HG03064 (cell line): ENCODE results near the gene COL24A1.
"Not testable (repeated sequence)": the region's sequence is repeated elsewhere in the genome, so short reads cannot be mapped to it uniquely, and the experiment has no call there.

Experiments
- ATAC-seq: cut with Tn5 transposase; IDR thresholded peaks from one replicate; pipeline ENCODE4 v1.9.1; 2021; ENCODE audit warnings: low read depth; ENCODE audit not compliant: unreplicated experiment

COL24A1 gene

GRCh38 chr1:86154571-86155050, 2.0 kb downstream of the COL24A1 start:
- ATAC-seq, result no peak

GRCh38 chr1:86153836-86154235, 2.7 kb downstream of the COL24A1 start:
- ATAC-seq, result no peak

GRCh38 chr1:86152887-86153286, 3.7 kb downstream of the COL24A1 start:
- ATAC-seq, result no peak

- no peak for ATAC-seq
Observed at GRCh38 chr1:86151427-86151826, 5.1 kb downstream of the COL24A1 start.

- no peak for ATAC-seq
Observed at GRCh38 chr1:86150553-86151055, 6.0 kb downstream of the COL24A1 start.

GRCh38 chr1:86149591-86149990, 7.0 kb downstream of the COL24A1 start:
- ATAC-seq, result no peak

- no peak for ATAC-seq
Observed at GRCh38 chr1:86147755-86148154, 8.8 kb downstream of the COL24A1 start.

GRCh38 chr1:86146566-86146965, 10.0 kb downstream of the COL24A1 start:
- ATAC-seq, result no peak

GRCh38 chr1:86140281-86140880, 16.2 kb downstream of the COL24A1 start:
- ATAC-seq, result no peak

- no peak for ATAC-seq
Observed at GRCh38 chr1:86138746-86139145, 17.8 kb downstream of the COL24A1 start.

GRCh38 chr1:86137436-86137835, 19.1 kb downstream of the COL24A1 start:
- no peak for ATAC-seq

GRCh38 chr1:86119214-86119764, 37.3 kb downstream of the COL24A1 start:
- no peak for ATAC-seq

- ATAC-seq, result no peak
Observed at GRCh38 chr1:86114816-86115400, 41.7 kb downstream of the COL24A1 start.

- ATAC-seq, result no peak
Observed at GRCh38 chr1:86114236-86114635, 42.3 kb downstream of the COL24A1 start.

GRCh38 chr1:86111590-86111989, 45.0 kb downstream of the COL24A1 start:
- ATAC-seq, result not testable (repeated sequence)

GRCh38 chr1:86110451-86111129, 46.0 kb downstream of the COL24A1 start:
- ATAC-seq, result no peak

- ATAC-seq, result no peak
Observed at GRCh38 chr1:86105533-86105866, 51.1 kb downstream of the COL24A1 start.

- no peak for ATAC-seq
Observed at GRCh38 chr1:86104606-86105532, 51.7 kb downstream of the COL24A1 start.

- ATAC-seq, result no peak
Observed at GRCh38 chr1:86101616-86102015, 55.0 kb downstream of the COL24A1 start.

GRCh38 chr1:86100401-86100800, 56.2 kb downstream of the COL24A1 start:
- no peak for ATAC-seq
